ENCODE results near the gene LTBR. TPM values are rescaled to one million over a fixed set of nuclear protein-coding genes. Genes with fewer than 3 reads are reported as not detected.
A peak's percentile ranks its signal among the peaks of the same experiment; 100 is the strongest.

LTBR gene
- total and polyA plus RNA-seq, 2 donors (not counting 3 experiments of a cell fraction or from before 2014, with no cell fraction given) = 70.7 to 102 TPM

DNA sequence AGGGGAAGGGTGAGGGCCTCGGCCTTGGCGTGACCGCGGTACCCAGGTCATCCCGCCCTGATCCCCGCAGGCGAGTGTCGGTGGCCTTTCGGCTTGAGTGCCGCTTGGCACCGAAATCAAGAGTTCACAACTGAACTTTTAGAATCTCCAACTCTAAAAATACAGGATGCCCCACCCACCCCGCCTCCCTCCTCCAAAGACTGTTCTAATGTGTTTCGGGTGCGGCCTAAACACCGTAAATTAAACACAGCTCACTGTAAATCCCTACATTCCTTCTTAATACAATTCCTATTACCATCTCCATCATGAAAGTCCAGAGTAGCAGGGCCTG, 20.0 kb upstream of the LTBR start:
- Histone ChIP-seq H3K27me3 (ENCODE audit: control insufficient read depth in 2 of 2, insufficient read depth in 2 of 2, low read length in 2 of 2) (no peaks in the 10 kb centered on the region), H3K4me3 (replicated peaks in 1 of 3; ENCODE audit: insufficient read depth in 1 of 3, low read depth in 1 of 3, low read length in 3 of 3) (peak overlapping the region in 1 of 3 experiments; percentile 36), H3K9ac (replicated peaks; ENCODE audit: extremely low read depth, insufficient read depth, low read length) (no peak overlapping the region), H3K4me1 (ENCODE audit: control insufficient read depth, extremely low read depth, insufficient read depth, low read length) (peaks cover 25% of the 10 kb centered on the region), H3K79me2 (ENCODE audit: control insufficient read depth, insufficient read depth, low read length) (no peaks in the 10 kb centered on the region), H4K20me1 (replicated peaks; ENCODE audit: control insufficient read depth, extremely low read depth, insufficient read depth, low read length) (no peaks in the 10 kb centered on the region), H3K9me1 (replicated peaks; ENCODE audit: control insufficient read depth, extremely low read depth, insufficient read depth, low read length) (no peaks in the 10 kb centered on the region), H3K9me3 (replicated peaks; ENCODE audit: control insufficient read depth, insufficient read depth, low read length) (no peaks in the 10 kb centered on the region), H3K4me2 (ENCODE audit: insufficient read depth, low read length) (peak overlapping the region; percentile 75), H2AFZ (ENCODE audit: low read depth, low read length) (peak overlapping the region; percentile 95), H3K36me3 (ENCODE audit: control insufficient read depth in 2 of 2, extremely low read depth in 1 of 2, insufficient read depth in 2 of 2, low read length in 2 of 2) (no peaks in the 10 kb centered on the region), H3K27ac (ENCODE audit: insufficient read depth, low read depth, low read length) (no peak overlapping the region)
- FAIRE-seq (no peak), DNase-seq (ENCODE audit: low read depth, low spot score) (no peak)
- intact Hi-C loops (cut with micrococcal nuclease) = no loop called here
- ChIA-PET POLR2A (interaction anchor here (0.7 kb wide), 1 partner anchor 106 kb away, joined by 3 read pairs; the partner anchor contains the start of gene VAMP1), CTCF (interaction anchor here (0.9 to 2.4 kb wide), 8 partner anchors 10 to 38 kb away, joined by 3 to 33 read pairs (median 5); partner anchors contain the start of gene LTBR)
- no peak for TF ChIP-seq GATA2 (IDR thresholded peaks at IDR 0.05; ENCODE audit: insufficient read depth, insufficient read length, low read depth, low read length)
- dilution Hi-C loops (cut with MboI; ENCODE audit: extremely low pct_ligation_motif_present, low sequenced_read_pairs) = no loop called here
- no TSS peak for BruUV-seq (replicated peaks)

DNA sequence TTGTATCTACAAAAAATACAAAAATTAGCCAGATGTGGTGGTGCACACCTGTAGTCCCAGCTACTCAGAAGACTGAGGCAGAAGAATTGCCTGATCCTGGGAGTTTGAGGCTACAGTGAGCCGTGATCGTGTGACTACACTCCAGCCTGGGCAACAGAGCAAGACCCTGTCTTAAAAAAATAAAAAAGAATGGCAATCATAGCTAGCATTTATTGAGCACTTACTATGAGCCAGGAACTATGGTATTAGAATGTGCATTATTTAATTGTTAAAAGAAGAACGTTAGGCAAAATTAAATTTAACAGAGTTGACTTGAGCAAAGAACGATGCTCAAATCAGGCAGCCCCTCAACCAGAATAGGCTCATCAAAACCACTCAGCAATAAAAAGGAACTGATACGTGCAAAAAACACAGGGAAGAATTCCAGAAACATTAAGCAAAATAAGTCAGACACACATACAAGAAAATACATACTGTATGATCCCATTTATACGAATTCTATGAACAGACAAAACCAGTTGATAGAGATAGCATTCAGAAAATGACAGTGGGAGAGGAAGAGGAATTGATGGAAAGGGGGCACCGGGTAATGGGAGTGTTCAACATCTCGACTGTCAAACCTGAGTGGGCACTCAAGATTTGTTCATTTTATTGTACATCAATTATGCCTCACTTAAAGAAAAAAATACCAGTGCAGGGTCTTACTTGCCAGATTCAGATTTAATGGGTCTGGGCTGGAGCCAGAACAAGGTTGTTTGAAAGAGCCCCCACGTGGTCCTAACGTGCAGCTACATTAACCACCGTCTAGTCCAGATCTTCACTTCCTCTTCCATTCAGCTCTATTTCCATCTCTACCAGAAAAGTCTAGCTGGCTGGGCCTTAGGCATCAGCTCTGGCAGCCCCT, 16.6 kb upstream of the LTBR start:
- Histone ChIP-seq H3K4me3 (replicated peaks in 1 of 3; ENCODE audit: insufficient read depth in 1 of 3, low read depth in 1 of 3, low read length in 3 of 3) (no peak overlapping the region), H2AFZ (ENCODE audit: low read depth, low read length) (no peak overlapping the region), H3K27ac (ENCODE audit: insufficient read depth, low read depth, low read length) (no peak overlapping the region), H3K4me2 (ENCODE audit: insufficient read depth, low read length) (no peak overlapping the region), H3K4me1 (ENCODE audit: control insufficient read depth, extremely low read depth, insufficient read depth, low read length) (peaks cover 31% of the 10 kb centered on the region), H3K9ac (replicated peaks; ENCODE audit: extremely low read depth, insufficient read depth, low read length) (no peak overlapping the region), H4K20me1 (replicated peaks; ENCODE audit: control insufficient read depth, extremely low read depth, insufficient read depth, low read length) (no peaks in the 10 kb centered on the region), H3K27me3 (ENCODE audit: control insufficient read depth in 2 of 2, insufficient read depth in 2 of 2, low read length in 2 of 2) (no peaks in the 10 kb centered on the region), H3K79me2 (ENCODE audit: control insufficient read depth, insufficient read depth, low read length) (no peaks in the 10 kb centered on the region), H3K9me1 (replicated peaks; ENCODE audit: control insufficient read depth, extremely low read depth, insufficient read depth, low read length) (no peaks in the 10 kb centered on the region), H3K36me3 (ENCODE audit: control insufficient read depth in 2 of 2, extremely low read depth in 1 of 2, insufficient read depth in 2 of 2, low read length in 2 of 2) (no peaks in the 10 kb centered on the region), H3K9me3 (replicated peaks; ENCODE audit: control insufficient read depth, insufficient read depth, low read length) (no peaks in the 10 kb centered on the region)
- dilution Hi-C loops (cut with MboI; ENCODE audit: extremely low pct_ligation_motif_present, low sequenced_read_pairs) = no loop called here
- ChIA-PET POLR2A (interaction anchor here (1.0 kb wide), 1 partner anchor 31 kb away, joined by 13 read pairs; no protein-coding TSS in a partner anchor), CTCF (interaction anchor here (0.7 to 4.5 kb wide), 12 partner anchors 10 to 146 kb away, joined by 3 to 46 read pairs (median 5); partner anchors contain the start of gene TNFRSF1A)
- DNase-seq (ENCODE audit: low read depth, low spot score) = peak; percentile 67
- peak; percentile 66 for FAIRE-seq
- TF ChIP-seq GATA2 (IDR thresholded peaks at IDR 0.05; ENCODE audit: insufficient read depth, insufficient read length, low read depth, low read length) (no peak), FOS (IDR thresholded peaks at IDR 0.05; ENCODE audit: borderline replicate concordance, insufficient read depth, low read length) (no peak), MYC (IDR thresholded peaks at IDR 0.05; ENCODE audit: low read depth, low read length) (no peak), JUN (IDR thresholded peaks at IDR 0.05; ENCODE audit: borderline replicate concordance, insufficient read depth, insufficient read length, low read depth) (no peak)
- TF ChIP-seq, protein P1, sequence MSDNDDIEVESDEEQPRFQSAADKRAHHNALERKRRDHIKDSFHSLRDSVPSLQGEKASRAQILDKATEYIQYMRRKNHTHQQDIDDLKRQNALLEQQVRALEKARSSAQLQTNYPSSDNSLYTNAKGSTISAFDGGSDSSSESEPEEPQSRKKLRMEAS (IDR thresholded peaks at IDR 0.05; ENCODE audit: insufficient read depth, insufficient read length) = peak; percentile 65
- TF ChIP-seq, protein P2, sequence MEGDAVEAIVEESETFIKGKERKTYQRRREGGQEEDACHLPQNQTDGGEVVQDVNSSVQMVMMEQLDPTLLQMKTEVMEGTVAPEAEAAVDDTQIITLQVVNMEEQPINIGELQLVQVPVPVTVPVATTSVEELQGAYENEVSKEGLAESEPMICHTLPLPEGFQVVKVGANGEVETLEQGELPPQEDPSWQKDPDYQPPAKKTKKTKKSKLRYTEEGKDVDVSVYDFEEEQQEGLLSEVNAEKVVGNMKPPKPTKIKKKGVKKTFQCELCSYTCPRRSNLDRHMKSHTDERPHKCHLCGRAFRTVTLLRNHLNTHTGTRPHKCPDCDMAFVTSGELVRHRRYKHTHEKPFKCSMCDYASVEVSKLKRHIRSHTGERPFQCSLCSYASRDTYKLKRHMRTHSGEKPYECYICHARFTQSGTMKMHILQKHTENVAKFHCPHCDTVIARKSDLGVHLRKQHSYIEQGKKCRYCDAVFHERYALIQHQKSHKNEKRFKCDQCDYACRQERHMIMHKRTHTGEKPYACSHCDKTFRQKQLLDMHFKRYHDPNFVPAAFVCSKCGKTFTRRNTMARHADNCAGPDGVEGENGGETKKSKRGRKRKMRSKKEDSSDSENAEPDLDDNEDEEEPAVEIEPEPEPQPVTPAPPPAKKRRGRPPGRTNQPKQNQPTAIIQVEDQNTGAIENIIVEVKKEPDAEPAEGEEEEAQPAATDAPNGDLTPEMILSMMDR (IDR thresholded peaks at IDR 0.05; ENCODE audit: extremely low read depth in 1 of 2, insufficient read depth in 1 of 2, low read depth in 1 of 2, low read length in 2 of 2) = peak in 1 of 2 donors; percentile 49
- TSS peak; percentile 59 for BruUV-seq (replicated peaks)
- intact Hi-C loops (cut with micrococcal nuclease) = loop anchor here (1.0 kb wide), 1 partner anchor 31 kb away; no protein-coding TSS in a partner anchor

Data from endothelial cell of umbilical vein (primary cell).